HepG2 (cell line): Measurements from ENCODE around the gene BTN1A1. TPM values are rescaled to one million over a fixed set of nuclear protein-coding genes. Genes with fewer than 3 reads are reported as not detected.

Source experiments
- CREB1 ChIP-seq, 2 experiments: fragments of 450-650 bp in 1 of 2; IDR thresholded peaks; 2 replicates each; pipeline ENCODE4 v1.6.1; 2016 to 2017; ENCODE audit warnings: control low read depth in 1 of 2, mild to moderate bottlenecking in 1 of 2, missing compliant biosample characterization in 1 of 2, missing genetic modification characterization in 1 of 2
- MED8 ChIP-seq: sonication (generic); formaldehyde crosslinking; IDR thresholded peaks from 2 replicates; pipeline ENCODE4 v1.8.1; 2023; ENCODE audit warnings: mild to moderate bottlenecking, missing genetic modification reagents; ENCODE audit not compliant: insufficient replicate concordance
- MYC ChIP-seq: sonication (generic); formaldehyde crosslinking; IDR thresholded peaks from 2 replicates; pipeline ENCODE4 v1.9.0; 2021; ENCODE audit warnings: missing genetic modification reagents, borderline replicate concordance
- RXRA ChIP-seq: sonication (generic); formaldehyde crosslinking; IDR thresholded peaks from 2 replicates; pipeline ENCODE4 v1.5.1; 2020; ENCODE audit warnings: missing genetic modification reagents
- SCMH1 ChIP-seq: sonication (generic); formaldehyde crosslinking; IDR thresholded peaks from 2 replicates; pipeline ENCODE4 v1.9.0; 2021; ENCODE audit warnings: missing genetic modification reagents, mild to moderate bottlenecking, borderline replicate concordance
- SNAI1 ChIP-seq: sonication (generic); formaldehyde crosslinking; IDR thresholded peaks from 2 replicates; pipeline ENCODE4 v1.5.0; 2020; ENCODE audit warnings: mild to moderate bottlenecking, missing genetic modification reagents, borderline replicate concordance
- WIZ ChIP-seq: sonication (generic); formaldehyde crosslinking; IDR thresholded peaks from 2 replicates; pipeline ENCODE4 v1.5.1; 2020; ENCODE audit warnings: mild to moderate bottlenecking, missing genetic modification reagents
- YEATS4 ChIP-seq: sonication (generic); formaldehyde crosslinking; IDR thresholded peaks from 2 replicates; pipeline ENCODE4 v1.4.0; 2020; ENCODE audit warnings: missing genetic modification reagents, borderline replicate concordance
- ZFY ChIP-seq: sonication (generic); formaldehyde crosslinking; IDR thresholded peaks from 2 replicates; pipeline ENCODE4 v1.4.0; 2020; ENCODE audit warnings: missing genetic modification reagents
- ZNF263 ChIP-seq: sonication (generic); formaldehyde crosslinking; IDR thresholded peaks from 2 replicates; pipeline ENCODE4 v1.4.0; 2020; ENCODE audit warnings: missing genetic modification reagents
- ZNF432 ChIP-seq: sonication (generic); formaldehyde crosslinking; IDR thresholded peaks from 2 replicates; pipeline ENCODE4 v1.5.0; 2020; ENCODE audit warnings: missing genetic modification reagents, mild to moderate bottlenecking, borderline replicate concordance
- ZNF75D ChIP-seq: sonication (generic); formaldehyde crosslinking; IDR thresholded peaks from 2 replicates; pipeline ENCODE4 v1.8.1; 2023; ENCODE audit warnings: missing genetic modification reagents, mild to moderate bottlenecking, borderline replicate concordance
- ZNF790 ChIP-seq: sonication (generic); formaldehyde crosslinking; IDR thresholded peaks from 2 replicates; pipeline ENCODE4 v1.8.0; 2022; ENCODE audit warnings: missing genetic modification reagents, mild to moderate bottlenecking, borderline replicate concordance
- polyA plus RNA-seq, 8 experiments: library from polyadenylated mRNA; depleted of rRNA in 3 of 8; stranded (reverse) in 7 of 8; unstranded in 1 of 8; fragments of >200 nt; fragmentation: Illumina TruSeq in 4 of 8; extraction: Trizol in 4 of 8; gene quantifications; 2 replicates each; pipeline versions ENCODE4 v1.2.1 to v1.2.3, GENCODE V29; 2011 to 2016; ENCODE audit warnings: low read depth in 4 of 8, missing spikeins in 1 of 8, mixed read lengths in 1 of 8; ENCODE audit not compliant: insufficient read depth in 1 of 8
- total RNA-seq, 5 experiments: library from RNA; depleted of rRNA; stranded (reverse); fragments of >200 nt; fragmentation: Illumina TruSeq; extraction: Trizol; gene quantifications; 2 replicates each; pipeline ENCODE4 v1.2.3, GENCODE V29; 2016; ENCODE audit warnings: low read depth in 1 of 5
- TF ChIP-seq, protein P1 (sequence below): sonication (generic); formaldehyde crosslinking; IDR thresholded peaks from 2 replicates; pipeline ENCODE4 v1.4.0; 2020; ENCODE audit warnings: missing genetic modification reagents
- TF ChIP-seq, protein P2 (sequence below): sonication (generic); formaldehyde crosslinking; IDR thresholded peaks from 2 replicates; pipeline ENCODE4 v1.4.0; 2020; ENCODE audit warnings: missing genetic modification reagents, mild to moderate bottlenecking, borderline replicate concordance
- TF ChIP-seq, protein P3 (sequence below): IDR thresholded peaks from 2 replicates; pipeline ENCODE4 v1.6.1; 2018; ENCODE audit warnings: missing genetic modification reagents, mild to moderate bottlenecking, missing compliant biosample characterization
- TF ChIP-seq, protein P4 (sequence below): sonication (generic); formaldehyde crosslinking; IDR thresholded peaks from 2 replicates; pipeline ENCODE4 v1.5.1; 2020; ENCODE audit warnings: missing genetic modification reagents, mild to moderate bottlenecking, borderline replicate concordance
- TF ChIP-seq, protein P5 (sequence below): sonication (generic); formaldehyde crosslinking; IDR thresholded peaks from 2 replicates; pipeline ENCODE4 v1.4.0; 2020; ENCODE audit warnings: missing genetic modification reagents
- TF ChIP-seq, protein P6 (sequence below): sonication (generic); formaldehyde crosslinking; IDR thresholded peaks from 2 replicates; pipeline ENCODE4 v1.4.0; 2020; ENCODE audit warnings: missing genetic modification reagents

BTN1A1 gene
- total and polyA plus RNA-seq, 2 of the 13 experiments (the other 11 are each of a cell fraction or from before 2014, with no cell fraction given) = 0.04 TPM; not detected in 1

DNA sequence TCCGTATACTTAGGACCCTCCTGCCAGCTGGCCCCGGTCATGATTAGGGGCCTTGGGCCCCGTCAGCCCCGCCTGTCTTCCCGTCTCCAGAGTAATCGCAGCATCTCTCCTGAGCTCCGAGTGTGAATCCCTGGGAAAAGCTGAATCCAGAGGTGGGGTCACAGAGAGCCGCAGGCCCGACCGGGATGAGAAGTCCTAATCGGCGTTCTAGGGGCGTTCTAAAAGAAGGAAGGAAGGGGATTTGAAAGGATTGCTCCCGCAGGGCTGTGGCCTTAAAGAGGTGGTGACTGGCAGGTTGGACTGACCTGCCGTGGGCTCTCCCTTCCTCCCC, 38.4 kb downstream of the BTN1A1 start (continued):
- TF ChIP-seq, protein P1, sequence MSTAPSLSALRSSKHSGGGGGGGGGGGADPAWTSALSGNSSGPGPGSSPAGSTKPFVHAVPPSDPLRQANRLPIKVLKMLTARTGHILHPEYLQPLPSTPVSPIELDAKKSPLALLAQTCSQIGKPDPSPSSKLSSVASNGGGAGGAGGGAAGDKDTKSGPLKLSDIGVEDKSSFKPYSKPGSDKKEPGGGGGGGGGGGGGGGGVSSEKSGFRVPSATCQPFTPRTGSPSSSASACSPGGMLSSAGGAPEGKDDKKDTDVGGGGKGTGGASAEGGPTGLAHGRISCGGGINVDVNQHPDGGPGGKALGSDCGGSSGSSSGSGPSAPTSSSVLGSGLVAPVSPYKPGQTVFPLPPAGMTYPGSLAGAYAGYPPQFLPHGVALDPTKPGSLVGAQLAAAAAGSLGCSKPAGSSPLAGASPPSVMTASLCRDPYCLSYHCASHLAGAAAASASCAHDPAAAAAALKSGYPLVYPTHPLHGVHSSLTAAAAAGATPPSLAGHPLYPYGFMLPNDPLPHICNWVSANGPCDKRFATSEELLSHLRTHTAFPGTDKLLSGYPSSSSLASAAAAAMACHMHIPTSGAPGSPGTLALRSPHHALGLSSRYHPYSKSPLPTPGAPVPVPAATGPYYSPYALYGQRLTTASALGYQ (CRISPR knock-in tag) = no peak
- TF ChIP-seq MYC (CRISPR knock-in tag) (no peak), ZNF790 (CRISPR knock-in tag) (no peak), CREB1 (IDR thresholded peaks at IDR 0.05) (no peak), CREB1 (CRISPR knock-in tag; IDR thresholded peaks at IDR 0.05) (no peak), ZFY (CRISPR knock-in tag) (peak; percentile 47), RXRA (CRISPR knock-in tag) (0 out of 2 replicates have a peak, but pooled peaks have one; percentile 9), SNAI1 (CRISPR knock-in tag) (no peak), MED8 (CRISPR knock-in tag) (no peak), ZNF263 (CRISPR knock-in tag) (no peak), ZNF75D (CRISPR knock-in tag) (no peak), SCMH1 (CRISPR knock-in tag) (no peak), WIZ (no peak), ZNF432 (CRISPR knock-in tag) (no peak), YEATS4 (CRISPR knock-in tag) (peak; percentile 9; the same call in 1 of the 2 replicates)
- TF ChIP-seq, protein P2, sequence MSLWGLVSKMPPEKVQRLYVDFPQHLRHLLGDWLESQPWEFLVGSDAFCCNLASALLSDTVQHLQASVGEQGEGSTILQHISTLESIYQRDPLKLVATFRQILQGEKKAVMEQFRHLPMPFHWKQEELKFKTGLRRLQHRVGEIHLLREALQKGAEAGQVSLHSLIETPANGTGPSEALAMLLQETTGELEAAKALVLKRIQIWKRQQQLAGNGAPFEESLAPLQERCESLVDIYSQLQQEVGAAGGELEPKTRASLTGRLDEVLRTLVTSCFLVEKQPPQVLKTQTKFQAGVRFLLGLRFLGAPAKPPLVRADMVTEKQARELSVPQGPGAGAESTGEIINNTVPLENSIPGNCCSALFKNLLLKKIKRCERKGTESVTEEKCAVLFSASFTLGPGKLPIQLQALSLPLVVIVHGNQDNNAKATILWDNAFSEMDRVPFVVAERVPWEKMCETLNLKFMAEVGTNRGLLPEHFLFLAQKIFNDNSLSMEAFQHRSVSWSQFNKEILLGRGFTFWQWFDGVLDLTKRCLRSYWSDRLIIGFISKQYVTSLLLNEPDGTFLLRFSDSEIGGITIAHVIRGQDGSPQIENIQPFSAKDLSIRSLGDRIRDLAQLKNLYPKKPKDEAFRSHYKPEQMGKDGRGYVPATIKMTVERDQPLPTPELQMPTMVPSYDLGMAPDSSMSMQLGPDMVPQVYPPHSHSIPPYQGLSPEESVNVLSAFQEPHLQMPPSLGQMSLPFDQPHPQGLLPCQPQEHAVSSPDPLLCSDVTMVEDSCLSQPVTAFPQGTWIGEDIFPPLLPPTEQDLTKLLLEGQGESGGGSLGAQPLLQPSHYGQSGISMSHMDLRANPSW (CRISPR knock-in tag) = no peak
- TF ChIP-seq, protein P3, sequence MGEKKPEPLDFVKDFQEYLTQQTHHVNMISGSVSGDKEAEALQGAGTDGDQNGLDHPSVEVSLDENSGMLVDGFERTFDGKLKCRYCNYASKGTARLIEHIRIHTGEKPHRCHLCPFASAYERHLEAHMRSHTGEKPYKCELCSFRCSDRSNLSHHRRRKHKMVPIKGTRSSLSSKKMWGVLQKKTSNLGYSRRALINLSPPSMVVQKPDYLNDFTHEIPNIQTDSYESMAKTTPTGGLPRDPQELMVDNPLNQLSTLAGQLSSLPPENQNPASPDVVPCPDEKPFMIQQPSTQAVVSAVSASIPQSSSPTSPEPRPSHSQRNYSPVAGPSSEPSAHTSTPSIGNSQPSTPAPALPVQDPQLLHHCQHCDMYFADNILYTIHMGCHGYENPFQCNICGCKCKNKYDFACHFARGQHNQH (CRISPR knock-in tag) = no peak
- TF ChIP-seq, protein P4, sequence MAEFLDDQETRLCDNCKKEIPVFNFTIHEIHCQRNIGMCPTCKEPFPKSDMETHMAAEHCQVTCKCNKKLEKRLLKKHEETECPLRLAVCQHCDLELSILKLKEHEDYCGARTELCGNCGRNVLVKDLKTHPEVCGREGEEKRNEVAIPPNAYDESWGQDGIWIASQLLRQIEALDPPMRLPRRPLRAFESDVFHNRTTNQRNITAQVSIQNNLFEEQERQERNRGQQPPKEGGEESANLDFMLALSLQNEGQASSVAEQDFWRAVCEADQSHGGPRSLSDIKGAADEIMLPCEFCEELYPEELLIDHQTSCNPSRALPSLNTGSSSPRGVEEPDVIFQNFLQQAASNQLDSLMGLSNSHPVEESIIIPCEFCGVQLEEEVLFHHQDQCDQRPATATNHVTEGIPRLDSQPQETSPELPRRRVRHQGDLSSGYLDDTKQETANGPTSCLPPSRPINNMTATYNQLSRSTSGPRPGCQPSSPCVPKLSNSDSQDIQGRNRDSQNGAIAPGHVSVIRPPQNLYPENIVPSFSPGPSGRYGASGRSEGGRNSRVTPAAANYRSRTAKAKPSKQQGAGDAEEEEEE (CRISPR knock-in tag) = no peak
- TF ChIP-seq, protein P5, sequence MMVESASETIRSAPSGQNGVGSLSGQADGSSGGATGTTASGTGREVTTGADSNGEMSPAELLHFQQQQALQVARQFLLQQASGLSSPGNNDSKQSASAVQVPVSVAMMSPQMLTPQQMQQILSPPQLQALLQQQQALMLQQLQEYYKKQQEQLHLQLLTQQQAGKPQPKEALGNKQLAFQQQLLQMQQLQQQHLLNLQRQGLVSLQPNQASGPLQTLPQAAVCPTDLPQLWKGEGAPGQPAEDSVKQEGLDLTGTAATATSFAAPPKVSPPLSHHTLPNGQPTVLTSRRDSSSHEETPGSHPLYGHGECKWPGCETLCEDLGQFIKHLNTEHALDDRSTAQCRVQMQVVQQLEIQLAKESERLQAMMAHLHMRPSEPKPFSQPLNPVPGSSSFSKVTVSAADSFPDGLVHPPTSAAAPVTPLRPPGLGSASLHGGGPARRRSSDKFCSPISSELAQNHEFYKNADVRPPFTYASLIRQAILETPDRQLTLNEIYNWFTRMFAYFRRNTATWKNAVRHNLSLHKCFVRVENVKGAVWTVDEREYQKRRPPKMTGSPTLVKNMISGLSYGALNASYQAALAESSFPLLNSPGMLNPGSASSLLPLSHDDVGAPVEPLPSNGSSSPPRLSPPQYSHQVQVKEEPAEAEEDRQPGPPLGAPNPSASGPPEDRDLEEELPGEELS (CRISPR knock-in tag) = no peak
- TF ChIP-seq, protein P6, sequence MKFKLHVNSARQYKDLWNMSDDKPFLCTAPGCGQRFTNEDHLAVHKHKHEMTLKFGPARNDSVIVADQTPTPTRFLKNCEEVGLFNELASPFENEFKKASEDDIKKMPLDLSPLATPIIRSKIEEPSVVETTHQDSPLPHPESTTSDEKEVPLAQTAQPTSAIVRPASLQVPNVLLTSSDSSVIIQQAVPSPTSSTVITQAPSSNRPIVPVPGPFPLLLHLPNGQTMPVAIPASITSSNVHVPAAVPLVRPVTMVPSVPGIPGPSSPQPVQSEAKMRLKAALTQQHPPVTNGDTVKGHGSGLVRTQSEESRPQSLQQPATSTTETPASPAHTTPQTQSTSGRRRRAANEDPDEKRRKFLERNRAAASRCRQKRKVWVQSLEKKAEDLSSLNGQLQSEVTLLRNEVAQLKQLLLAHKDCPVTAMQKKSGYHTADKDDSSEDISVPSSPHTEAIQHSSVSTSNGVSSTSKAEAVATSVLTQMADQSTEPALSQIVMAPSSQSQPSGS (CRISPR knock-in tag) = no peak
